K562 (cell line): Measurements from ENCODE around the gene PXDC1. TPM values are rescaled to one million over a fixed set of nuclear protein-coding genes. Genes with fewer than 3 reads are reported as not detected.

ENCODE experiments used
- ATAC-seq: fragments of 200-7000 bp; cut with Tn5 transposase; 3 replicates; pipeline ENCODE4 v1.9.1; 2020; ENCODE audit warnings: moderate library complexity
- BruUV-seq: library from RNA; stranded (reverse); fragments of 400-500 nt; replicated peaks from 2 replicates; lab custom pipeline; 2021; lab: Mats Ljungman, UMichigan
- CTCF ChIA-PET: fragments of 300-600 bp; formaldehyde crosslinking; extraction: SDS; loops from one replicate; lab custom pipeline; 2021; ENCODE audit warnings: low intra/inter-chr PET ratio; lab: Yijun Ruan, JAX
- POLR2A ChIA-PET: fragments of 300-600, 350-650 bp; sonication (Branson Sonifier 250); formaldehyde crosslinking; extraction: SDS; loops from one replicate; lab custom pipeline; 2021; ENCODE audit warnings: antibody characterized with exemption, inconsistent platforms; lab: Yijun Ruan, JAX
- DNase-seq, 4 experiments: peaks; one replicate each; pipeline versions ENCODE4 v3.0.0 to v3.0.0-alpha.2; 2011 to 2018; ENCODE audit warnings: low spot score in 3 of 4, mixed read lengths in 3 of 4; ENCODE audit errors: extremely low read depth in 1 of 4
- FAIRE-seq: peaks from 2 replicates; lab custom pipeline; 2011; peaks lifted over from hg19 to GRCh38; lab: Jason Lieb, UNC
- H2AFZ ChIP-seq: 2 replicates; pipeline ENCODE4 v1.6.0; 2011; ENCODE audit warnings: low read depth, low read length, control low read depth, inconsistent platforms
- H3K27ac ChIP-seq: fragments of 200-600 bp; 3 replicates; pipeline ENCODE4 v1.8.0; 2011; ENCODE audit warnings: low read depth, mild to moderate bottlenecking, control low read depth, inconsistent platforms, low read length, moderate library complexity, mixed read lengths; ENCODE audit errors: extremely low read depth
- H3K27me3 ChIP-seq, 2 experiments: fragments of 300-600 bp in 1 of 2; 2 replicates in 1 of 2; 3 replicates in 1 of 2; pipeline versions ENCODE4 v1.6.0 to v1.8.0; 2011; ENCODE audit warnings: inconsistent platforms in 2 of 2, low read length in 2 of 2, mild to moderate bottlenecking in 1 of 2, mixed read lengths in 1 of 2, moderate library complexity in 1 of 2; ENCODE audit not compliant: control insufficient read depth in 2 of 2, insufficient read depth in 2 of 2
- H3K36me3 ChIP-seq: fragments of 300-600 bp; 3 replicates; pipeline ENCODE4 v1.8.0; 2011; ENCODE audit warnings: mild to moderate bottlenecking, low read length, inconsistent platforms; ENCODE audit not compliant: control insufficient read depth, insufficient read depth
- H3K4me1 ChIP-seq, 2 experiments: fragments of 200-600 bp in 1 of 2; replicated peaks in 1 of 2; 2 replicates in 1 of 2; 3 replicates in 1 of 2; pipeline versions ENCODE4 v1.5.1 to v1.8.0; 2011; ENCODE audit warnings: inconsistent platforms in 2 of 2, low read length in 2 of 2, mild to moderate bottlenecking in 1 of 2, mixed read lengths in 1 of 2, moderate library complexity in 1 of 2; ENCODE audit not compliant: control insufficient read depth in 2 of 2, insufficient read depth in 2 of 2
- H3K4me2 ChIP-seq: 2 replicates; pipeline ENCODE4 v1.6.1; 2011; ENCODE audit warnings: low read length, control low read depth, inconsistent platforms, mixed read lengths; ENCODE audit not compliant: insufficient read depth
- H3K4me3 ChIP-seq: fragments of 200-600 bp; sonication (generic), shearing (Covaris generic); 2 replicates; pipeline ENCODE4 v1.5.1; 2016; ENCODE audit warnings: control low read depth, inconsistent platforms
- H3K79me2 ChIP-seq: fragments of 200-600 bp; 3 replicates; pipeline ENCODE4 v1.8.0; 2011; ENCODE audit warnings: low read length, inconsistent platforms; ENCODE audit not compliant: control insufficient read depth, insufficient read depth
- H3K9ac ChIP-seq, 2 experiments: 2 replicates each; pipeline versions ENCODE4 v1.6.0 to v1.6.1; 2011; ENCODE audit warnings: low read depth in 2 of 2, low read length in 2 of 2, control low read depth in 1 of 2, inconsistent platforms in 1 of 2, mild to moderate bottlenecking in 1 of 2, mixed read lengths in 1 of 2; ENCODE audit not compliant: insufficient read depth in 1 of 2
- H3K9me1 ChIP-seq: one replicate; pipeline ENCODE4 v1.6.0; 2011; ENCODE audit warnings: inconsistent platforms, mild to moderate bottlenecking, low read length, moderate library complexity; ENCODE audit not compliant: control insufficient read depth, insufficient read depth
- H3K9me3 ChIP-seq: replicated peaks from 2 replicates; pipeline ENCODE4 v1.5.1; 2011; ENCODE audit warnings: low read depth, low read length, inconsistent platforms; ENCODE audit not compliant: control insufficient read depth, insufficient read depth
- H4K20me1 ChIP-seq: replicated peaks from 2 replicates; pipeline ENCODE4 v1.6.1; 2011; ENCODE audit warnings: low read length, inconsistent platforms, mixed read lengths; ENCODE audit not compliant: control insufficient read depth, insufficient read depth
- ESRRB ChIP-seq: fragments of 250-450 bp; sonication (Bioruptor Pico); IDR thresholded peaks from 2 replicates; pipeline ENCODE4 v1.5.0; 2020; ENCODE audit warnings: mild to moderate bottlenecking, moderate library complexity, borderline replicate concordance
- XRCC5 ChIP-seq: fragments of 200-400 bp; formaldehyde crosslinking; IDR thresholded peaks from 2 replicates; pipeline ENCODE4 v1.6.1; 2017; ENCODE audit warnings: low read depth, mild to moderate bottlenecking, low read length
- ZC3H4 ChIP-seq: sonication (generic); formaldehyde crosslinking; IDR thresholded peaks from 2 replicates; pipeline ENCODE4 v1.9.0; 2021; ENCODE audit warnings: missing genetic modification reagents, borderline replicate concordance
- ZFP36 ChIP-seq: fragments of 150-350 bp; IDR thresholded peaks from 2 replicates; pipeline ENCODE4 v1.6.1; 2018; ENCODE audit warnings: low read length, low read depth; ENCODE audit not compliant: partially characterized antibody
- ZNF347 ChIP-seq: fragments of 450-650 bp; formaldehyde crosslinking; IDR thresholded peaks from 2 replicates; pipeline ENCODE4 v1.4.0; 2020; ENCODE audit warnings: low read depth, mild to moderate bottlenecking, moderate library complexity
- ZNF354B ChIP-seq: fragments of 250-450 bp; sonication (Bioruptor Pico); IDR thresholded peaks from 2 replicates; pipeline ENCODE4 v1.4.0; 2020
- WGBS: fragments of 100-300 bp; shearing (Covaris generic); methylation state at CpG from one replicate; pipeline ENCODE4 v1.1.6; 2016; ENCODE audit warnings: low coverage, mixed read lengths; ENCODE audit not compliant: insufficient coverage; ENCODE audit errors: missing lambda C conversion rate; 5-methylcytosine and 5-hydroxymethylcytosine counted together
- in situ Hi-C: fragments of 300-500 bp; cut with MboI; formaldehyde crosslinking; loops from 4 replicates; pipeline ENCODE4 v1.15.0; 2018; ENCODE audit warnings: inconsistent platforms, mixed read lengths
- intact Hi-C: fragments of 100-400 bp; cut with micrococcal nuclease; formaldehyde crosslinking; loops from 2 replicates; pipeline ENCODE4 v1.14.2; 2022
- polyA plus RNA-seq, 8 experiments: library from polyadenylated mRNA; depleted of rRNA in 4 of 8; stranded (reverse) in 5 of 8; unstranded in 3 of 8; fragments of >200 nt; fragmentation: Nextera tagmentation in 2 of 8; fragmentation: Illumina TruSeq in 1 of 8; extraction: Ambion mirVana in 2 of 8; extraction: Trizol in 1 of 8; gene quantifications; 2 replicates each; pipeline versions ENCODE4 v1.2.1 to v1.2.3, GENCODE V29; 2011 to 2014; ENCODE audit warnings: inconsistent platforms in 1 of 8, missing spikeins in 1 of 8
- total RNA-seq, 7 experiments: library from RNA; depleted of rRNA in 6 of 7; stranded (reverse); fragments of >200 nt in 6 of 7; fragmentation: Illumina TruSeq in 2 of 7; extraction: Trizol in 2 of 7; gene quantifications; 2 replicates each; pipeline versions ENCODE4 v1.2.1 to v1.2.3, GENCODE V29; 2011 to 2021; ENCODE audit warnings: low replicate concordance in 1 of 7
- TF ChIP-seq, protein P1 (sequence below): fragments of 450-650 bp; IDR thresholded peaks from 2 replicates; pipeline ENCODE4 v1.6.1; 2017; ENCODE audit warnings: antibody characterized with exemption

PXDC1 gene
- total and polyA plus RNA-seq, 9 of the 15 experiments (the other 6 are each of a cell fraction or from before 2014, with no cell fraction given): 0.09 to 0.33 (median 0.16) TPM; not detected in 5

DNA sequence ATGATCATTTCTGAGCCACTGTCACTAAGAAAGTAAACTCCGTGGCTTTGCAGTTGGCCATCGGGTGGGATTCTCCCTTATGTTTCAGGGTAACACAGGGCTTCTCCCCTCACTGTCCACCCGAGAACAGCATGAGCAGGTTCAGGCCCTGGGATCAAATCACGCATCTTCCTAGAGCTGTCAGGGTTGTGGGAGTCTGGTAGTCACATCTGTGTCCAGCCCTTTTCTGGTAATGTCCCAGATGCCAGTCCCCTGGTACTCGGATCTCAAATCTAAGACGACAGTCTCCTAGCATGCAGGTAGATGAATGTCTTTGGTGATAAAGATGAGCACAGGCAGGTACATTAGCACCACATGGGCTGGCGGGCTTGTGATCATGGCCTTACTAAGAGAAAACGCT is 4.8 kb downstream of the PXDC1 start:
- FAIRE-seq: no peak
- Histone ChIP-seq H3K4me2 (no peak overlapping the region), H2AFZ (no peak overlapping the region), H3K9me1 (no peaks in the 10 kb centered on the region), H4K20me1 (peaks cover 5% of the 10 kb centered on the region), H3K79me2 (no peaks in the 10 kb centered on the region), H3K9me3 (no peaks in the 10 kb centered on the region), H3K27ac (no peak overlapping the region), H3K27me3 (peaks cover 23 to 80% of the 10 kb centered on the region in 2 experiments; a peak in 4 of 5 replicates), H3K4me3 (no peak overlapping the region), H3K9ac (no peak overlapping the region), H3K36me3 (no peaks in the 10 kb centered on the region)
- CTCF ChIA-PET: no interaction called here
- WGBS: 10% methylated on average over 8 of the region's 8 CpGs
- no peak for ATAC-seq
- intact Hi-C loops (loop anchor here (5.0 kb wide), 1 partner anchor 141 kb away; no protein-coding TSS in a partner anchor), in situ Hi-C loops (loop anchor here (5.0 to 10.0 kb wide), 3 partner anchors 186 to 428 kb away; no protein-coding TSS in a partner anchor)
- no peak for DNase-seq
- TF ChIP-seq, protein P1, sequence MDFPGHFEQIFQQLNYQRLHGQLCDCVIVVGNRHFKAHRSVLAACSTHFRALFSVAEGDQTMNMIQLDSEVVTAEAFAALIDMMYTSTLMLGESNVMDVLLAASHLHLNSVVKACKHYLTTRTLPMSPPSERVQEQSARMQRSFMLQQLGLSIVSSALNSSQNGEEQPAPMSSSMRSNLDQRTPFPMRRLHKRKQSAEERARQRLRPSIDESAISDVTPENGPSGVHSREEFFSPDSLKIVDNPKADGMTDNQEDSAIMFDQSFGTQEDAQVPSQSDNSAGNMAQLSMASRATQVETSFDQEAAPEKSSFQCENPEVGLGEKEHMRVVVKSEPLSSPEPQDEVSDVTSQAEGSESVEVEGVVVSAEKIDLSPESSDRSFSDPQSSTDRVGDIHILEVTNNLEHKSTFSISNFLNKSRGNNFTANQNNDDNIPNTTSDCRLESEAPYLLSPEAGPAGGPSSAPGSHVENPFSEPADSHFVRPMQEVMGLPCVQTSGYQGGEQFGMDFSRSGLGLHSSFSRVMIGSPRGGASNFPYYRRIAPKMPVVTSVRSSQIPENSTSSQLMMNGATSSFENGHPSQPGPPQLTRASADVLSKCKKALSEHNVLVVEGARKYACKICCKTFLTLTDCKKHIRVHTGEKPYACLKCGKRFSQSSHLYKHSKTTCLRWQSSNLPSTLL: no peak
- no peak for TF ChIP-seq ZFP36
- TF ChIP-seq ZC3H4 (CRISPR knock-in tag): no peak
- no peak for TF ChIP-seq XRCC5
- no peak for TF ChIP-seq ZNF347
- no peak for TF ChIP-seq ESRRB (CRISPR knock-in tag)
- no peak for TF ChIP-seq ZNF354B (CRISPR knock-in tag)
- TF ChIP-seq, all 486 proteins: peak for 0
- peaks cover 8 to 18% of the 10 kb centered on the region in 2 experiments; a peak in 4 of 5 replicates for H3K4me1 ChIP-seq
- no TSS peak for BruUV-seq
- POLR2A ChIA-PET: interaction anchor here (0.6 kb wide), 1 partner anchor 955 kb away, joined by 3 read pairs; no protein-coding TSS in a partner anchor
